SK-N-SH treated with all-trans-retinoic acid at 6 μM for 48 hours (cell line): Measurements from ENCODE around the gene ATP10B.

Source experiments
- ATAC-seq: fragments of 200-7000 bp; cut with Tn5 transposase; 3 replicates; pipeline ENCODE4 v1.9.1; 2020; ENCODE audit warnings: mild to moderate bottlenecking, moderate library complexity
- ARNTL ChIP-seq: fragments of 450-650 bp; formaldehyde crosslinking; IDR thresholded peaks from 2 replicates; pipeline ENCODE4 v1.5.0; 2020; ENCODE audit warnings: low read depth, mild to moderate bottlenecking, moderate library complexity, borderline replicate concordance
- CSDC2 ChIP-seq: fragments of 250-450 bp; sonication (Bioruptor Pico); IDR thresholded peaks from 2 replicates; pipeline ENCODE4 v1.5.0; 2020; ENCODE audit warnings: mild to moderate bottlenecking, moderate library complexity
- ESRRG ChIP-seq: fragments of 250-450 bp; sonication (Bioruptor Pico); IDR thresholded peaks from 2 replicates; pipeline ENCODE4 v1.6.1; 2021; ENCODE audit warnings: mild to moderate bottlenecking
- GLIS3 ChIP-seq: fragments of 250-450 bp; sonication (Bioruptor Pico); IDR thresholded peaks from 2 replicates; pipeline ENCODE4 v1.5.0; 2020; ENCODE audit warnings: mild to moderate bottlenecking, moderate library complexity
- ISL1 ChIP-seq: fragments of 250-450 bp; sonication (Bioruptor Pico); IDR thresholded peaks from 2 replicates; pipeline ENCODE4 v2.1.2; 2022; ENCODE audit warnings: mild to moderate bottlenecking, moderate library complexity
- PPARA ChIP-seq: fragments of 250-450 bp; sonication (Bioruptor Pico); IDR thresholded peaks from 2 replicates; pipeline ENCODE4 v1.5.0; 2020; ENCODE audit warnings: mild to moderate bottlenecking, borderline replicate concordance
- RARB ChIP-seq: fragments of 250-450 bp; sonication (Bioruptor Pico); IDR thresholded peaks from 2 replicates; pipeline ENCODE4 v1.8.0; 2021; ENCODE audit warnings: mild to moderate bottlenecking, moderate library complexity
- SNAI2 ChIP-seq: fragments of 250-450 bp; sonication (Bioruptor Pico); IDR thresholded peaks from 2 replicates; pipeline ENCODE4 v1.5.0; 2020; ENCODE audit warnings: mild to moderate bottlenecking, moderate library complexity
- TCF4 ChIP-seq: fragments of 250-450 bp; sonication (Bioruptor Pico); IDR thresholded peaks from 2 replicates; pipeline ENCODE4 v1.8.0; 2021; ENCODE audit warnings: mild to moderate bottlenecking, moderate library complexity, borderline replicate concordance
- TOX ChIP-seq: fragments of 250-450 bp; sonication (Bioruptor Pico); IDR thresholded peaks from 2 replicates; pipeline ENCODE4 v1.8.0; 2021; ENCODE audit warnings: mild to moderate bottlenecking, moderate library complexity, borderline replicate concordance
- ZC3H10 ChIP-seq: fragments of 250-450 bp; sonication (Bioruptor Pico); IDR thresholded peaks from 2 replicates; pipeline ENCODE4 v1.5.1; 2021; ENCODE audit warnings: mild to moderate bottlenecking, moderate library complexity
- ZFP3 ChIP-seq: fragments of 250-450 bp; sonication (Bioruptor Pico); IDR thresholded peaks from 2 replicates; pipeline ENCODE4 v1.5.0; 2020; ENCODE audit warnings: mild to moderate bottlenecking, moderate library complexity
- ZFP30 ChIP-seq: fragments of 450-650 bp; formaldehyde crosslinking; IDR thresholded peaks from 2 replicates; pipeline ENCODE4 v1.5.0; 2022; ENCODE audit warnings: mild to moderate bottlenecking, moderate library complexity
- ZNF565 ChIP-seq: fragments of 450-650 bp; formaldehyde crosslinking; conservative IDR thresholded peaks from 2 replicates; pipeline ENCODE4 v1.5.0; 2020; ENCODE audit warnings: low read depth, mild to moderate bottlenecking, moderate library complexity
- ZNF70 ChIP-seq: fragments of 450-650 bp; formaldehyde crosslinking; IDR thresholded peaks from 2 replicates; pipeline ENCODE4 v1.5.0; 2020; ENCODE audit warnings: mild to moderate bottlenecking, moderate library complexity
- ZNF8 ChIP-seq: fragments of 450-650 bp; formaldehyde crosslinking; IDR thresholded peaks from 2 replicates; pipeline ENCODE4 v1.5.0; 2020; ENCODE audit warnings: mild to moderate bottlenecking, moderate library complexity
- TF ChIP-seq, protein P1 (sequence below): fragments of 250-450 bp; sonication (Bioruptor Pico); IDR thresholded peaks from 2 replicates; pipeline ENCODE4 v1.8.0; 2020; ENCODE audit warnings: mild to moderate bottlenecking, moderate library complexity, borderline replicate concordance
- TF ChIP-seq, protein P2 (sequence below): fragments of 250-450 bp; sonication (Bioruptor Pico); IDR thresholded peaks from 2 replicates; pipeline ENCODE4 v1.5.1; 2020; ENCODE audit warnings: low read depth, mild to moderate bottlenecking, moderate library complexity
- TF ChIP-seq, protein P3 (sequence below): fragments of 250-450 bp; sonication (Bioruptor Pico); IDR thresholded peaks from 2 replicates; pipeline ENCODE4 v1.8.0; 2021; ENCODE audit warnings: low read depth, mild to moderate bottlenecking, moderate library complexity, borderline replicate concordance
- TF ChIP-seq, protein P4 (sequence below): fragments of 250-450 bp; sonication (Bioruptor Pico); IDR thresholded peaks from 2 replicates; pipeline ENCODE4 v1.5.1; 2021; ENCODE audit warnings: mild to moderate bottlenecking, moderate library complexity

Gene ATP10B

GRCh38 chr5:160550075-160550474 lies 301.9 kb downstream of the ATP10B start:
- TF ChIP-seq, protein P1, sequence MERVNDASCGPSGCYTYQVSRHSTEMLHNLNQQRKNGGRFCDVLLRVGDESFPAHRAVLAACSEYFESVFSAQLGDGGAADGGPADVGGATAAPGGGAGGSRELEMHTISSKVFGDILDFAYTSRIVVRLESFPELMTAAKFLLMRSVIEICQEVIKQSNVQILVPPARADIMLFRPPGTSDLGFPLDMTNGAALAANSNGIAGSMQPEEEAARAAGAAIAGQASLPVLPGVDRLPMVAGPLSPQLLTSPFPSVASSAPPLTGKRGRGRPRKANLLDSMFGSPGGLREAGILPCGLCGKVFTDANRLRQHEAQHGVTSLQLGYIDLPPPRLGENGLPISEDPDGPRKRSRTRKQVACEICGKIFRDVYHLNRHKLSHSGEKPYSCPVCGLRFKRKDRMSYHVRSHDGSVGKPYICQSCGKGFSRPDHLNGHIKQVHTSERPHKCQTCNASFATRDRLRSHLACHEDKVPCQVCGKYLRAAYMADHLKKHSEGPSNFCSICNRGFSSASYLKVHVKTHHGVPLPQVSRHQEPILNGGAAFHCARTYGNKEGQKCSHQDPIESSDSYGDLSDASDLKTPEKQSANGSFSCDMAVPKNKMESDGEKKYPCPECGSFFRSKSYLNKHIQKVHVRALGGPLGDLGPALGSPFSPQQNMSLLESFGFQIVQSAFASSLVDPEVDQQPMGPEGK (CRISPR knock-in tag), result no peak
- TF ChIP-seq ZNF8 (CRISPR knock-in tag) (no peak), CSDC2 (CRISPR knock-in tag) (no peak), SNAI2 (CRISPR knock-in tag) (no peak), PPARA (CRISPR knock-in tag) (no peak), ISL1 (CRISPR knock-in tag) (no peak), ZFP3 (CRISPR knock-in tag) (no peak), RARB (no peak)
- TF ChIP-seq, protein P2, sequence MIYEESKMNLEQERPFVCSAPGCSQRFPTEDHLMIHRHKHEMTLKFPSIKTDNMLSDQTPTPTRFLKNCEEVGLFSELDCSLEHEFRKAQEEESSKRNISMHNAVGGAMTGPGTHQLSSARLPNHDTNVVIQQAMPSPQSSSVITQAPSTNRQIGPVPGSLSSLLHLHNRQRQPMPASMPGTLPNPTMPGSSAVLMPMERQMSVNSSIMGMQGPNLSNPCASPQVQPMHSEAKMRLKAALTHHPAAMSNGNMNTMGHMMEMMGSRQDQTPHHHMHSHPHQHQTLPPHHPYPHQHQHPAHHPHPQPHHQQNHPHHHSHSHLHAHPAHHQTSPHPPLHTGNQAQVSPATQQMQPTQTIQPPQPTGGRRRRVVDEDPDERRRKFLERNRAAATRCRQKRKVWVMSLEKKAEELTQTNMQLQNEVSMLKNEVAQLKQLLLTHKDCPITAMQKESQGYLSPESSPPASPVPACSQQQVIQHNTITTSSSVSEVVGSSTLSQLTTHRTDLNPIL (CRISPR knock-in tag), result no peak
- no peak for ATAC-seq

DNA sequence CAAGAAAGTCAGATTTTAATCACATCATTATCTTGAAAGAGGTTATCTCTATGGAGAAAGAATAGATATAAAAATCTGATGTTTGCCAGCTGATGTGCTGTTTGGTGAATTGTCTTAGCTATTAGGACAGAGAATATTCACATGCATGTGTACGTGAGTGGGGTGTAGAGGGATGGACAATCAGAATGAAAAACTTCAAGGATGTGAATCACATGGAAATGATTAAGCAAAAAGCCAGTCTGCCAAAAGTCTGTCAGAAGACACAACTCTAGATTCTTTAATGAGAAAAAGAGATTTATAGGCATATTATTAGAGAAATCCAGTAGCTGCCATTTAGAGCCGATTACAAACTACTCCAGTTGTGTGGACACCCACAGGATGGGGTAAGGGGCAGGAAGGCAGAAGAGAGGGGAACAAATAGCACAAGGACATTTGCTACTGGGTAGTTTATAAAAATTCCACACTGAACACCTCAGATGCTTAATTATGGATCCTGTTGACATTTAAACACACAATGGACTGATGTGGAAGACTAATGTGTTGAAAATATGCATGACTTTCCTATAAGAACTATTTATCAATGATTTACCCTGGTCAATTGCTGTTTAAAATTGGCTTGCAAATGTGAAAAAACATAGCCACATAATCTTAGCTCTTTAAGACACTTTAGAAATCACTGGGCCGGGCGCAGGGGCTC lies 302.9 kb downstream of the ATP10B start:
- no peak for ATAC-seq
- TF ChIP-seq, protein P3, sequence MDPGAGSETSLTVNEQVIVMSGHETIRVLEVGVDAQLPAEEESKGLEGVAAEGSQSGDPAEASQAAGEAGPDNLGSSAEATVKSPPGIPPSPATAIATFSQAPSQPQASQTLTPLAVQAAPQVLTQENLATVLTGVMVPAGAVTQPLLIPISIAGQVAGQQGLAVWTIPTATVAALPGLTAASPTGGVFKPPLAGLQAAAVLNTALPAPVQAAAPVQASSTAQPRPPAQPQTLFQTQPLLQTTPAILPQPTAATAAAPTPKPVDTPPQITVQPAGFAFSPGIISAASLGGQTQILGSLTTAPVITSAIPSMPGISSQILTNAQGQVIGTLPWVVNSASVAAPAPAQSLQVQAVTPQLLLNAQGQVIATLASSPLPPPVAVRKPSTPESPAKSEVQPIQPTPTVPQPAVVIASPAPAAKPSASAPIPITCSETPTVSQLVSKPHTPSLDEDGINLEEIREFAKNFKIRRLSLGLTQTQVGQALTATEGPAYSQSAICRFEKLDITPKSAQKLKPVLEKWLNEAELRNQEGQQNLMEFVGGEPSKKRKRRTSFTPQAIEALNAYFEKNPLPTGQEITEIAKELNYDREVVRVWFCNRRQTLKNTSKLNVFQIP (CRISPR knock-in tag), result no peak
- TF ChIP-seq ESRRG (CRISPR knock-in tag) (no peak), ARNTL (CRISPR knock-in tag) (no peak), ZFP3 (CRISPR knock-in tag) (no peak), ZFP30 (CRISPR knock-in tag) (no peak), CSDC2 (CRISPR knock-in tag) (no peak), ISL1 (CRISPR knock-in tag) (no peak), ZNF70 (no peak), PPARA (CRISPR knock-in tag) (no peak), GLIS3 (CRISPR knock-in tag) (no peak), ZNF8 (CRISPR knock-in tag) (no peak), TCF4 (no peak), ZC3H10 (CRISPR knock-in tag) (no peak), ZNF565 (CRISPR knock-in tag) (no peak)
- TF ChIP-seq, protein P1 (CRISPR knock-in tag), result no peak

GRCh38 chr5:160547872-160548271 lies 304.1 kb downstream of the ATP10B start:
- no peak for ATAC-seq
- TF ChIP-seq RARB, result no peak
- no peak for TF ChIP-seq ESRRG (CRISPR knock-in tag)
- no peak for TF ChIP-seq SNAI2 (CRISPR knock-in tag)
- TF ChIP-seq TOX (CRISPR knock-in tag), result no peak
- no peak for TF ChIP-seq ZC3H10 (CRISPR knock-in tag)
- TF ChIP-seq, protein P4, sequence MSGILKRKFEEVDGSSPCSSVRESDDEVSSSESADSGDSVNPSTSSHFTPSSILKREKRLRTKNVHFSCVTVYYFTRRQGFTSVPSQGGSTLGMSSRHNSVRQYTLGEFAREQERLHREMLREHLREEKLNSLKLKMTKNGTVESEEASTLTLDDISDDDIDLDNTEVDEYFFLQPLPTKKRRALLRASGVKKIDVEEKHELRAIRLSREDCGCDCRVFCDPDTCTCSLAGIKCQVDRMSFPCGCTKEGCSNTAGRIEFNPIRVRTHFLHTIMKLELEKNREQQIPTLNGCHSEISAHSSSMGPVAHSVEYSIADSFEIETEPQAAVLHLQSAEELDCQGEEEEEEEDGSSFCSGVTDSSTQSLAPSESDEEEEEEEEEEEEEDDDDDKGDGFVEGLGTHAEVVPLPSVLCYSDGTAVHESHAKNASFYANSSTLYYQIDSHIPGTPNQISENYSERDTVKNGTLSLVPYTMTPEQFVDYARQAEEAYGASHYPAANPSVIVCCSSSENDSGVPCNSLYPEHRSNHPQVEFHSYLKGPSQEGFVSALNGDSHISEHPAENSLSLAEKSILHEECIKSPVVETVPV (CRISPR knock-in tag), result no peak
- TF ChIP-seq CSDC2 (CRISPR knock-in tag), result no peak
- TF ChIP-seq ISL1 (CRISPR knock-in tag), result no peak
- TF ChIP-seq, protein P2 (CRISPR knock-in tag), result no peak
- no peak for TF ChIP-seq ARNTL (CRISPR knock-in tag)
- TF ChIP-seq TCF4, result no peak
